Tibial nerve (tissue), 4 donors: Measurements from ENCODE around the gene PHYH.

Experiments used
- EP300 ChIP-seq, 2 donors: sonication (generic); formaldehyde crosslinking; IDR thresholded peaks; one replicate each; pipeline ENCODE4 v1.6.1; 2017; ENCODE audit warnings: antibody characterized with exemption in 2 of 2, mild to moderate bottlenecking in 1 of 2
- POLR2A ChIP-seq, 2 donors: fragments of 450-650 bp; IDR thresholded peaks; one replicate each; pipeline ENCODE4 v1.6.1; 2017; ENCODE audit warnings: antibody characterized with exemption in 2 of 2, mild to moderate bottlenecking in 2 of 2, moderate library complexity in 2 of 2
- TF ChIP-seq, protein P1 (sequence below), 5 experiments: fragments of 200-600 bp in 3 of 5; fragments of 450-650 bp in 2 of 5; sonication (generic) in 3 of 5; IDR thresholded peaks; one replicate each; pipeline ENCODE4 v1.5.1; 2016 to 2019; ENCODE audit warnings: antibody characterized with exemption in 5 of 5, mild to moderate bottlenecking in 3 of 5, moderate library complexity in 2 of 5

GRCh38 chr10:13276749-13277365 lies 23.0 kb downstream of the PHYH start:
- TF ChIP-seq, protein P1, sequence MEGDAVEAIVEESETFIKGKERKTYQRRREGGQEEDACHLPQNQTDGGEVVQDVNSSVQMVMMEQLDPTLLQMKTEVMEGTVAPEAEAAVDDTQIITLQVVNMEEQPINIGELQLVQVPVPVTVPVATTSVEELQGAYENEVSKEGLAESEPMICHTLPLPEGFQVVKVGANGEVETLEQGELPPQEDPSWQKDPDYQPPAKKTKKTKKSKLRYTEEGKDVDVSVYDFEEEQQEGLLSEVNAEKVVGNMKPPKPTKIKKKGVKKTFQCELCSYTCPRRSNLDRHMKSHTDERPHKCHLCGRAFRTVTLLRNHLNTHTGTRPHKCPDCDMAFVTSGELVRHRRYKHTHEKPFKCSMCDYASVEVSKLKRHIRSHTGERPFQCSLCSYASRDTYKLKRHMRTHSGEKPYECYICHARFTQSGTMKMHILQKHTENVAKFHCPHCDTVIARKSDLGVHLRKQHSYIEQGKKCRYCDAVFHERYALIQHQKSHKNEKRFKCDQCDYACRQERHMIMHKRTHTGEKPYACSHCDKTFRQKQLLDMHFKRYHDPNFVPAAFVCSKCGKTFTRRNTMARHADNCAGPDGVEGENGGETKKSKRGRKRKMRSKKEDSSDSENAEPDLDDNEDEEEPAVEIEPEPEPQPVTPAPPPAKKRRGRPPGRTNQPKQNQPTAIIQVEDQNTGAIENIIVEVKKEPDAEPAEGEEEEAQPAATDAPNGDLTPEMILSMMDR (IDR thresholded peaks at IDR 0.05), result no peak
- TF ChIP-seq EP300 (IDR thresholded peaks at IDR 0.05) (no peak), POLR2A (IDR thresholded peaks at IDR 0.05) (no peak)
